GM19468 (cell line): ENCODE measurements around the gene MRS2.

Experiments
- ATAC-seq: cut with Tn5 transposase; IDR thresholded peaks from one replicate; pipeline ENCODE4 v1.9.1; 2021; ENCODE audit warnings: mild to moderate bottlenecking, moderate library complexity, moderate number of reproducible peaks; ENCODE audit not compliant: unreplicated experiment; ENCODE audit errors: extremely low read depth

MRS2 gene

DNA sequence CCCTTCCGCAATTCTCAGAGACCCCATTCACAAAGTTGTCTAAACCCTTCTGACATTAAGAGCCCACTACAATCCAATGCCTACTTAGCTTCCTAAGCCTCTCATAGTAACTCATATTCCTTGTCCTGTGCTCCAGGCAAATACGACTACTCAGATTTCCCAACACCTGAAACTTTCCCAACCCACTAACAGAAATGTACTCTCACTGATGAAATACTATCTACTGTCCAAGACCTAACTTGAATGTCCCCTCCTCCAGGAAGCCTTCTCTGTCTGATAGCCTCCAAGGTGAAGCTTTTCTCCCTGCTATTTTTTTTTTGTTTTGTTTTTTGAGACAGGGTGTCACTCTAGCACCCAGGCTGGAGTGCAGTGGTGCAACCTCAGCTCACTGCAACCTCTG lies 56.2 kb downstream of the MRS2 start:
- no peak for ATAC-seq

DNA sequence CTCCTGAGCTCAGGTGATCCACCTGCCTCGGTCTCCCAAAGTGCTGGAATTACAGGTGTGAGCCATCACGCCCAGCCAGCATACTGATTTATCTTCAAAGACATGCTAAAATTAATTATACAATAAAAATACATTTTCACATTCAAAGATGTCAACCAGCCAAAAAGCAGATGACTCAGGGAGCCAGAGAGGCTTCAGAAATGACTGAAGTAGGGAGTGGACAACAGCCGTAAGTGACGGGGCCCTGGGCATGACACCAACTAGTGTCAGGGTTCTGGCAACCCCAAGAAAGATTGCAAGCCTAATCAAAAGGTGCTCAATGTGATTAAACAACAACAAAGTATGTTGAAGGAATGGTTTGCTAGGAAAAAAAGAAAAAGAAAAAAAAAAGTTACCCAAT lies 58.2 kb downstream of the MRS2 start:
- ATAC-seq, result no peak

DNA sequence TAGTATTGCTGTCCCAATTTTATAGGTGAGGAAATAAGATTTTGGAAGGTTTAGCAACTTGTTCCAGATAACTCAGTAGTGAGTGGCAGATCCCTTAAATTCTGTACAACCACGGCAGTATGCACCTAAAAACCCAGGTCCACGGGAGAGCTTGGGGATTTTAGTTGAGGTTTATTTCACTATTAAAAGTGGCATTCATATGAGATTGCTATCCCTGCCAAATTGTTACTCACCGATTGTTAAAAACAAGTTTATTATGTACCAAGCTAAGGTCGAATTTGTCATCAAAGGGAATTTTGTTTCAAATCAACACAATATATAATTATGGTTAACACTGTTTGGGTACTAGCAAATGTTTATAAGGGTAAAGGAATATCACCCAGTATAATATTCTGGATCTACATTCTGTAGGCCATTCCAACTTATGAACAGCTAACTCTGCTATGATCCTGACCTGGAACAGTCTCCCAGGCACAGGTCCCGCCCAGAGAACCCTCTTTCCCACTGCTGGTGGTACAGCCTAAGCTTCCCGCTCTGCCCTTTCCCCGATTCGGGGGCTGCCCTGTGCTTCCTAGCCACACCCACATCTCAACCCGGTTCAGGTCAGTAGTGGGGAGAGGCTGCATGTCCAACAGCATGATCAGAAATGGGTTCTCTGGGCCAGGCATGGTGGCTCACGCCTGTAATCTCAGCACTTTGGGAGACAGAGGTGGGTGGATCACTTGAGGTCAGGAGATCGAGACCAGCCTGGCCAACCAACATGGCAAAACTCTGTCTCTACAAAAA lies 61.7 kb downstream of the MRS2 start:
- no peak for ATAC-seq

DNA sequence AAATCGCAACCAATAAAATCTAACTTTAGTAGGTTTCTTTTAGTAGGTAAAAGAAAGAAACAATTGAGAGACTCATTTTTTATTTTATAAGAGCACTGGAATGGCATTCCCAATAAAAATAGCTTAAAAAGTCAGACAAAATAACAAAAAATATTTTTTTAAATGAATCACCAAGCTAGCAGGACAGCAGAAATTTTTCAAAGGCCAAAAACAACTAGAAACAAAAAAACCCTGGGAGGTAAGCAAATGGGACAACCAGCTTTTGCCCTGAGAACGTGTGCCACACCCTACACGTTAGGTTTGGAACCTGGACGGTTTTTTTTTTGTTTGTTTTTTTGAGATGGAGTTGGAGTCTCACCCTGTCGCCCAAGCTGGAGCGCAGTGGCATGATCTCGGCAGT lies 67.1 kb downstream of the MRS2 start:
- ATAC-seq, result no peak

GRCh38 chr6:24472181-24472580 lies 69.4 kb downstream of the MRS2 start:
- ATAC-seq, result no peak
